ENCODE measurements around the gene CAMTA1.

CAMTA1 gene

GRCh38 chr1:7743346-7743745 is 958.1 kb downstream of the CAMTA1 start:
- no peak overlapping the region for H3K4me3 ChIP-seq (ENCODE audit: low read length)
- no peak for DNase-seq (ENCODE audit: low read depth)
- no peak for TF ChIP-seq CTCF (conservative IDR thresholded peaks at IDR 0.05; ENCODE audit: low read depth, low read length)

- DNase-seq (ENCODE audit: low read depth): no peak
- TF ChIP-seq CTCF (conservative IDR thresholded peaks at IDR 0.05; ENCODE audit: low read depth, low read length): no peak
- H3K4me3 ChIP-seq (ENCODE audit: low read length): no peak overlapping the region
These were observed 959.6 kb downstream of the CAMTA1 start for GRCh38 chr1:7744882-7745281.

- no peak overlapping the region for H3K4me3 ChIP-seq (ENCODE audit: low read length)
- TF ChIP-seq CTCF (conservative IDR thresholded peaks at IDR 0.05; ENCODE audit: low read depth, low read length): no peak
- no peak for DNase-seq (ENCODE audit: low read depth)
These were observed 960.5 kb downstream of the CAMTA1 start for GRCh38 chr1:7745783-7746182.

GRCh38 chr1:7747605-7748004 is 962.4 kb downstream of the CAMTA1 start:
- no peak for TF ChIP-seq CTCF (conservative IDR thresholded peaks at IDR 0.05; ENCODE audit: low read depth, low read length)
- no peak overlapping the region for H3K4me3 ChIP-seq (ENCODE audit: low read length)
- DNase-seq (ENCODE audit: low read depth): no peak

GRCh38 chr1:7749126-7749525 is 963.9 kb downstream of the CAMTA1 start:
- DNase-seq (ENCODE audit: low read depth): no peak
- TF ChIP-seq CTCF (conservative IDR thresholded peaks at IDR 0.05; ENCODE audit: low read depth, low read length): no peak
- no peak overlapping the region for H3K4me3 ChIP-seq (ENCODE audit: low read length)

- no peak for DNase-seq (ENCODE audit: low read depth)
- H3K4me3 ChIP-seq (ENCODE audit: low read length): no peak overlapping the region
- no peak for TF ChIP-seq CTCF (conservative IDR thresholded peaks at IDR 0.05; ENCODE audit: low read depth, low read length)
These were observed 965.9 kb downstream of the CAMTA1 start for GRCh38 chr1:7751174-7751573.

- peak overlapping the region; percentile 44 for H3K4me3 ChIP-seq (ENCODE audit: low read length)
- TF ChIP-seq CTCF (conservative IDR thresholded peaks at IDR 0.05; ENCODE audit: low read depth, low read length): peak; percentile 81
- peak; percentile 34 for DNase-seq (ENCODE audit: low read depth)
These were observed 967.5 kb downstream of the CAMTA1 start for GRCh38 chr1:7752512-7753417.

Data from retinal pigment epithelial cell (primary cell).